ENCODE results near the gene STOX2.

GRCh38 chr4:183924362-183925044 lies 19.4 kb downstream of the STOX2 start:
- TF ChIP-seq HCFC1 (IDR thresholded peaks at IDR 0.05; ENCODE audit: low read length) (no peak), ZZZ3 (IDR thresholded peaks at IDR 0.05; ENCODE audit: control insufficient read depth, insufficient read length, low read depth) (no peak), HDAC2 (IDR thresholded peaks at IDR 0.05) (no peak), NFIC (IDR thresholded peaks at IDR 0.05; ENCODE audit: low read depth, low read length) (no peak), EZH2 (IDR thresholded peaks at IDR 0.05; ENCODE audit: borderline replicate concordance, control insufficient read depth, low read depth, low read length) (no peak)

Data from GM12878 (cell line).